Effector CD8-positive, alpha-beta T cell (primary cell): ENCODE data around the gene SUSD4.

Experiments used
- DNase-seq: peaks from one replicate; lab custom pipeline; 2025; lab: John Stamatoyannopoulos, UW

SUSD4 gene

GRCh38 chr1:223211323-223211985 is 152.5 kb downstream of the SUSD4 start:
- no peak for DNase-seq

GRCh38 chr1:223210788-223211120 is 153.2 kb downstream of the SUSD4 start:
- DNase-seq, result no peak

GRCh38 chr1:223209992-223210787 is 153.8 kb downstream of the SUSD4 start:
- no peak for DNase-seq

GRCh38 chr1:223209293-223209898 is 154.6 kb downstream of the SUSD4 start:
- DNase-seq, result no peak

GRCh38 chr1:223208164-223209076 is 155.6 kb downstream of the SUSD4 start:
- DNase-seq, result no peak

- DNase-seq, result no peak
Measured at GRCh38 chr1:223207293-223208066, 156.5 kb downstream of the SUSD4 start.

GRCh38 chr1:223204424-223204823 is 159.6 kb downstream of the SUSD4 start:
- no peak for DNase-seq

GRCh38 chr1:223203694-223204093 is 160.3 kb downstream of the SUSD4 start:
- no peak for DNase-seq

GRCh38 chr1:223203034-223203408 is 161.0 kb downstream of the SUSD4 start:
- no peak for DNase-seq

GRCh38 chr1:223202376-223203033 is 161.5 kb downstream of the SUSD4 start:
- DNase-seq, result no peak

GRCh38 chr1:223201967-223202366 is 162.0 kb downstream of the SUSD4 start:
- DNase-seq, result no peak

GRCh38 chr1:223200903-223201302 is 163.1 kb downstream of the SUSD4 start:
- no peak for DNase-seq

- no peak for DNase-seq
Measured at GRCh38 chr1:223199094-223199647, 164.8 kb downstream of the SUSD4 start.

GRCh38 chr1:223198628-223198965 is 165.4 kb downstream of the SUSD4 start:
- no peak for DNase-seq

- no peak for DNase-seq
Measured at GRCh38 chr1:223197923-223198627, 165.9 kb downstream of the SUSD4 start.

- DNase-seq, result no peak
Measured at GRCh38 chr1:223189903-223190724, 173.9 kb downstream of the SUSD4 start.

GRCh38 chr1:223189525-223189902 is 174.5 kb downstream of the SUSD4 start:
- no peak for DNase-seq

- DNase-seq, result no peak
Measured at GRCh38 chr1:223188618-223189356, 175.2 kb downstream of the SUSD4 start.
